Transverse colon (tissue), 4 donors: ENCODE data around the gene CACTIN.

Experiments used
- EP300 ChIP-seq: sonication (generic); formaldehyde crosslinking; IDR thresholded peaks from one replicate; pipeline ENCODE4 v1.6.1; 2017; ENCODE audit warnings: antibody characterized with exemption, low read depth
- POLR2A ChIP-seq: fragments of 450-650 bp; IDR thresholded peaks from one replicate; pipeline ENCODE4 v1.6.1; 2016; ENCODE audit warnings: antibody characterized with exemption, mild to moderate bottlenecking, moderate library complexity
- POLR2AphosphoS5 ChIP-seq, 3 donors: sonication (generic); formaldehyde crosslinking; IDR thresholded peaks; one replicate each; pipeline ENCODE4 v1.6.1; 2016; ENCODE audit warnings: antibody characterized with exemption in 3 of 3
- TF ChIP-seq, protein P1 (sequence below), 5 experiments: fragments of 200-600 bp in 3 of 5; fragments of 450-650 bp in 2 of 5; sonication (generic) in 3 of 5; IDR thresholded peaks; 1 replicate in 2 of 5; 2 replicates in 3 of 5; pipeline ENCODE4 v1.5.1; 2016 to 2017; ENCODE audit warnings: antibody characterized with exemption in 5 of 5, inconsistent platforms in 3 of 5, mild to moderate bottlenecking in 2 of 5, moderate library complexity in 1 of 5

DNA sequence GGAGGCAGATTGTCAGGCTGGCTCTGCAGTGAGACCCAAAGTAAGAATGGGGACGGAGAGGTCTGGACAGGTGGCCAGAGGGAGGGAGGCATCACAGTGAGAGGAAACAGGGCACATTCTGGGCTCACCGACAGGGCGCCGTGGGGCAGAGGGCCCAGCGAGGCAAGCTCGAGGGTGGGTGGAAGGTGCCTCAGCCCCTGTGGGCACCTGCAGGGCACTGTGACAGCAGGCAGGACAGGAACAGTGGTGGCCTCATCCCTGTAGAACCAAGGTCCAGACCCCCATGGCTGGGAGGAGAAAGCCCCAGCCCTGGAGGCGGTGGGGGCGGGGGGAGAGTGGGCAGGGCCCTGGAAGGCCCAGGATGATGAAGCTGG, 46.0 kb upstream of the CACTIN start:
- TF ChIP-seq, protein P1, sequence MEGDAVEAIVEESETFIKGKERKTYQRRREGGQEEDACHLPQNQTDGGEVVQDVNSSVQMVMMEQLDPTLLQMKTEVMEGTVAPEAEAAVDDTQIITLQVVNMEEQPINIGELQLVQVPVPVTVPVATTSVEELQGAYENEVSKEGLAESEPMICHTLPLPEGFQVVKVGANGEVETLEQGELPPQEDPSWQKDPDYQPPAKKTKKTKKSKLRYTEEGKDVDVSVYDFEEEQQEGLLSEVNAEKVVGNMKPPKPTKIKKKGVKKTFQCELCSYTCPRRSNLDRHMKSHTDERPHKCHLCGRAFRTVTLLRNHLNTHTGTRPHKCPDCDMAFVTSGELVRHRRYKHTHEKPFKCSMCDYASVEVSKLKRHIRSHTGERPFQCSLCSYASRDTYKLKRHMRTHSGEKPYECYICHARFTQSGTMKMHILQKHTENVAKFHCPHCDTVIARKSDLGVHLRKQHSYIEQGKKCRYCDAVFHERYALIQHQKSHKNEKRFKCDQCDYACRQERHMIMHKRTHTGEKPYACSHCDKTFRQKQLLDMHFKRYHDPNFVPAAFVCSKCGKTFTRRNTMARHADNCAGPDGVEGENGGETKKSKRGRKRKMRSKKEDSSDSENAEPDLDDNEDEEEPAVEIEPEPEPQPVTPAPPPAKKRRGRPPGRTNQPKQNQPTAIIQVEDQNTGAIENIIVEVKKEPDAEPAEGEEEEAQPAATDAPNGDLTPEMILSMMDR (IDR thresholded peaks at IDR 0.05), result no peak
- no peak for TF ChIP-seq POLR2A
- TF ChIP-seq EP300, result no peak
- no peak for TF ChIP-seq POLR2AphosphoS5 (IDR thresholded peaks at IDR 0.05)
